Activated T-helper 2 cell treated with anti-CD3 and anti-CD28 coated beads, Interferon-gamma antibody, Interleukin-2, Interleukin-4, amounts not matched to agents 10 μg/mL and 5 μg/mL and 100 μg/mL, durations not matched to agents 14 hours and 24 hours and 36 hours (primary cell): ENCODE measurements around the gene KDM2B. TPM values are rescaled to one million over a fixed set of nuclear protein-coding genes. Genes with fewer than 3 reads are reported as not detected.
A peak's percentile ranks its signal among the peaks of the same experiment; 100 is the strongest.

ENCODE experiments used
- DNase-seq: peaks from one replicate; pipeline ENCODE4 v3.0.0; 2021; ENCODE audit warnings: low spot score
- H3K27ac Mint-ChIP-seq: one replicate; pipeline ENCODE4 v1.8.0; 2021; ENCODE audit warnings: mixed read lengths
- H3K27me3 Mint-ChIP-seq: one replicate; pipeline ENCODE4 v1.8.0; 2021; ENCODE audit warnings: low read depth, mixed read lengths
- H3K36me3 Mint-ChIP-seq: one replicate; pipeline ENCODE4 v1.8.0; 2021; ENCODE audit warnings: low read depth, mixed read lengths
- H3K4me1 Mint-ChIP-seq: one replicate; pipeline ENCODE4 v1.8.0; 2021; ENCODE audit warnings: low read depth, mixed read lengths
- H3K4me3 Mint-ChIP-seq: one replicate; pipeline ENCODE4 v1.8.0; 2021; ENCODE audit warnings: low read depth, mild to moderate bottlenecking, moderate library complexity, mixed read lengths
- H3K9me3 Mint-ChIP-seq: one replicate; pipeline ENCODE4 v1.8.0; 2021; ENCODE audit warnings: mixed read lengths
- intact Hi-C: fragments of 100-400 bp; cut with micrococcal nuclease; formaldehyde crosslinking; loops from one replicate; pipeline ENCODE4 v1.15.1; 2023
- total RNA-seq: library from RNA; stranded (reverse); gene quantifications from 2 replicates; pipeline ENCODE4 v1.2.3, GENCODE V29; 2022

Gene KDM2B
- total RNA-seq, 1 donor from 2014 or later = 59.3 TPM

- Mint-ChIP-seq H3K4me3 (no peak overlapping the region), H3K4me1 (peaks cover 8% of the 10 kb centered on the region), H3K36me3 (peaks cover 27% of the 10 kb centered on the region), H3K27ac (peak overlapping the region; percentile 8), H3K27me3 (no peaks in the 10 kb centered on the region), H3K9me3 (no peaks in the 10 kb centered on the region)
- no peak for DNase-seq
- intact Hi-C loops = no loop called here
Measured at GRCh38 chr12:121451961-121452339, 128.9 kb downstream of the KDM2B start.

- H3K36me3 Mint-ChIP-seq = peaks cover 37% of the 10 kb centered on the region
- H3K27me3 Mint-ChIP-seq = no peaks in the 10 kb centered on the region
- H3K4me1 Mint-ChIP-seq = peaks cover 6% of the 10 kb centered on the region
- H3K4me3 Mint-ChIP-seq = no peak overlapping the region
- H3K9me3 Mint-ChIP-seq = no peaks in the 10 kb centered on the region
- no peak for DNase-seq
- intact Hi-C loops = no loop called here
- H3K27ac Mint-ChIP-seq = no peak overlapping the region
Measured at GRCh38 chr12:121448771-121449315, 132.0 kb downstream of the KDM2B start.

GRCh38 chr12:121446750-121447149, 134.1 kb downstream of the KDM2B start:
- Mint-ChIP-seq H3K36me3 (peaks cover 41% of the 10 kb centered on the region), H3K4me3 (no peak overlapping the region), H3K9me3 (no peaks in the 10 kb centered on the region), H3K4me1 (peaks cover 6% of the 10 kb centered on the region), H3K27me3 (no peaks in the 10 kb centered on the region), H3K27ac (no peak overlapping the region)
- DNase-seq = no peak
- intact Hi-C loops = no loop called here

GRCh38 chr12:121444842-121445202, 136.0 kb downstream of the KDM2B start:
- no peak overlapping the region for H3K4me3 Mint-ChIP-seq
- no peak for DNase-seq
- peaks cover 6% of the 10 kb centered on the region for H3K4me1 Mint-ChIP-seq
- H3K9me3 Mint-ChIP-seq = no peaks in the 10 kb centered on the region
- H3K36me3 Mint-ChIP-seq = peaks cover 50% of the 10 kb centered on the region
- no peaks in the 10 kb centered on the region for H3K27me3 Mint-ChIP-seq
- intact Hi-C loops = no loop called here
- no peak overlapping the region for H3K27ac Mint-ChIP-seq

- intact Hi-C loops = loop anchor here (1.0 kb wide), 1 partner anchor 110 kb away; no protein-coding TSS in a partner anchor
- Mint-ChIP-seq H3K27ac (no peak overlapping the region), H3K27me3 (no peaks in the 10 kb centered on the region), H3K9me3 (no peaks in the 10 kb centered on the region), H3K4me3 (no peak overlapping the region), H3K36me3 (peaks cover 50% of the 10 kb centered on the region), H3K4me1 (peaks cover 6% of the 10 kb centered on the region)
- no peak for DNase-seq
Measured at GRCh38 chr12:121443911-121444841, 136.6 kb downstream of the KDM2B start.

GRCh38 chr12:121443193-121443870, 137.5 kb downstream of the KDM2B start:
- Mint-ChIP-seq H3K27ac (peak overlapping the region; percentile 63), H3K9me3 (no peaks in the 10 kb centered on the region), H3K4me3 (no peak overlapping the region), H3K4me1 (peaks cover 6% of the 10 kb centered on the region), H3K27me3 (no peaks in the 10 kb centered on the region), H3K36me3 (peaks cover 48% of the 10 kb centered on the region)
- peak; percentile 48 for DNase-seq
- intact Hi-C loops = loop anchor here (1.0 kb wide), 1 partner anchor 109 kb away; no protein-coding TSS in a partner anchor

- Mint-ChIP-seq H3K27ac (no peak overlapping the region), H3K27me3 (no peaks in the 10 kb centered on the region), H3K9me3 (no peaks in the 10 kb centered on the region), H3K4me3 (no peak overlapping the region), H3K4me1 (peaks cover 6% of the 10 kb centered on the region), H3K36me3 (peaks cover 58% of the 10 kb centered on the region)
- intact Hi-C loops = no loop called here
- DNase-seq = no peak
Measured at GRCh38 chr12:121442028-121442948, 138.5 kb downstream of the KDM2B start.

- Mint-ChIP-seq H3K27ac (no peak overlapping the region), H3K4me3 (no peak overlapping the region), H3K27me3 (no peaks in the 10 kb centered on the region), H3K4me1 (peaks cover 6% of the 10 kb centered on the region), H3K9me3 (peaks cover 7% of the 10 kb centered on the region), H3K36me3 (peaks cover 60% of the 10 kb centered on the region)
- intact Hi-C loops = no loop called here
- no peak for DNase-seq
Measured at GRCh38 chr12:121441555-121441954, 139.3 kb downstream of the KDM2B start.

- intact Hi-C loops = no loop called here
- H3K27ac Mint-ChIP-seq = no peak overlapping the region
- H3K9me3 Mint-ChIP-seq = peaks cover 12% of the 10 kb centered on the region
- no peaks in the 10 kb centered on the region for H3K27me3 Mint-ChIP-seq
- peaks cover 65% of the 10 kb centered on the region for H3K36me3 Mint-ChIP-seq
- H3K4me3 Mint-ChIP-seq = no peak overlapping the region
- no peak for DNase-seq
- H3K4me1 Mint-ChIP-seq = peaks cover 6% of the 10 kb centered on the region
Measured at GRCh38 chr12:121440768-121441167, 140.1 kb downstream of the KDM2B start.

GRCh38 chr12:121439715-121440114, 141.1 kb downstream of the KDM2B start:
- Mint-ChIP-seq H3K4me1 (peaks cover 6% of the 10 kb centered on the region), H3K9me3 (peaks cover 14% of the 10 kb centered on the region), H3K27ac (no peak overlapping the region), H3K36me3 (peaks cover 75% of the 10 kb centered on the region), H3K27me3 (no peaks in the 10 kb centered on the region), H3K4me3 (no peak overlapping the region)
- intact Hi-C loops = no loop called here
- no peak for DNase-seq

GRCh38 chr12:121438905-121439304, 141.9 kb downstream of the KDM2B start:
- intact Hi-C loops = no loop called here
- DNase-seq = no peak
- Mint-ChIP-seq H3K27ac (no peak overlapping the region), H3K27me3 (no peaks in the 10 kb centered on the region), H3K4me3 (no peak overlapping the region), H3K9me3 (peaks cover 14% of the 10 kb centered on the region), H3K36me3 (peaks cover 76% of the 10 kb centered on the region), H3K4me1 (peaks cover 4% of the 10 kb centered on the region)

- H3K27me3 Mint-ChIP-seq = no peaks in the 10 kb centered on the region
- H3K27ac Mint-ChIP-seq = no peak overlapping the region
- no peaks in the 10 kb centered on the region for H3K4me1 Mint-ChIP-seq
- no peak overlapping the region for H3K4me3 Mint-ChIP-seq
- H3K36me3 Mint-ChIP-seq = peaks cover 87% of the 10 kb centered on the region
- peaks cover 14% of the 10 kb centered on the region for H3K9me3 Mint-ChIP-seq
- no peak for DNase-seq
- intact Hi-C loops = no loop called here
Measured at GRCh38 chr12:121436706-121437105, 144.1 kb downstream of the KDM2B start.
